ENCODE data around the gene DRG2. TPM values are rescaled to one million over a fixed set of nuclear protein-coding genes. Genes with fewer than 3 reads are reported as not detected.

Gene DRG2
- total RNA-seq, 4 donors from 2014 or later: 34.7 to 52.3 (median 37.4) TPM

DNA sequence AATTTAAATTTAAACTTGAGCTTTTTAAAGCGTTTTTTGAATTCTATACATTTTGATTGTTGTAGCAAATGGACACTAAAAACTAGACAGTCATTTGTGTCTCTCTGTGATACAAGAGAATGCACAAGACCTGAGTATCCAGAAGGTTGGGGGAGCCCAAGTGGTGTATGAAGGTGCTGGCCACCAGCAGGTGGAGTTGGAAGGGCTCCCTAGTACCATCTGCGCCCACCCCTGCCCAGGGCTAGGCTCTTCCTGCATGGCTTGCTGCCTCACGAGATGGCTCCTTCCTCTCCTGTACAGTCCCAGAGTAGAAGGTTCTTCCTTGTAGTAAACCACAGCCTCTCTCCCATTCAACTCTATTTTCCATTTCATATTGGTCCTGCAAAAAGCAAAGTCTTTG lies 31.5 kb upstream of the DRG2 start:
- Histone ChIP-seq H3K36me3 (peaks cover 0 to 49% of the 10 kb centered on the region in 2 donors), H3K9me3 (no peaks in the 10 kb centered on the region), H3K4me3 (no peak overlapping the region), H3K4me1 (no peaks in the 10 kb centered on the region), H3K27ac (no peak overlapping the region), H3K27me3 (no peaks in the 10 kb centered on the region)
- in situ Hi-C loops (cut with MboI; ENCODE audit: low sequenced_read_pairs in 4 of 4) (no loop called here), intact Hi-C loops (cut with DNase I; ENCODE audit: low total_unique reads) (no loop called here)
- TF ChIP-seq, protein P1, sequence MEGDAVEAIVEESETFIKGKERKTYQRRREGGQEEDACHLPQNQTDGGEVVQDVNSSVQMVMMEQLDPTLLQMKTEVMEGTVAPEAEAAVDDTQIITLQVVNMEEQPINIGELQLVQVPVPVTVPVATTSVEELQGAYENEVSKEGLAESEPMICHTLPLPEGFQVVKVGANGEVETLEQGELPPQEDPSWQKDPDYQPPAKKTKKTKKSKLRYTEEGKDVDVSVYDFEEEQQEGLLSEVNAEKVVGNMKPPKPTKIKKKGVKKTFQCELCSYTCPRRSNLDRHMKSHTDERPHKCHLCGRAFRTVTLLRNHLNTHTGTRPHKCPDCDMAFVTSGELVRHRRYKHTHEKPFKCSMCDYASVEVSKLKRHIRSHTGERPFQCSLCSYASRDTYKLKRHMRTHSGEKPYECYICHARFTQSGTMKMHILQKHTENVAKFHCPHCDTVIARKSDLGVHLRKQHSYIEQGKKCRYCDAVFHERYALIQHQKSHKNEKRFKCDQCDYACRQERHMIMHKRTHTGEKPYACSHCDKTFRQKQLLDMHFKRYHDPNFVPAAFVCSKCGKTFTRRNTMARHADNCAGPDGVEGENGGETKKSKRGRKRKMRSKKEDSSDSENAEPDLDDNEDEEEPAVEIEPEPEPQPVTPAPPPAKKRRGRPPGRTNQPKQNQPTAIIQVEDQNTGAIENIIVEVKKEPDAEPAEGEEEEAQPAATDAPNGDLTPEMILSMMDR (IDR thresholded peaks at IDR 0.05 in 4 of 5, conservative IDR thresholded peaks at IDR 0.05 in 1 of 5): no peak
- no peak for TF ChIP-seq POLR2A (IDR thresholded peaks at IDR 0.05)
- no peak for DNase-seq
- ATAC-seq: no peak

DNA sequence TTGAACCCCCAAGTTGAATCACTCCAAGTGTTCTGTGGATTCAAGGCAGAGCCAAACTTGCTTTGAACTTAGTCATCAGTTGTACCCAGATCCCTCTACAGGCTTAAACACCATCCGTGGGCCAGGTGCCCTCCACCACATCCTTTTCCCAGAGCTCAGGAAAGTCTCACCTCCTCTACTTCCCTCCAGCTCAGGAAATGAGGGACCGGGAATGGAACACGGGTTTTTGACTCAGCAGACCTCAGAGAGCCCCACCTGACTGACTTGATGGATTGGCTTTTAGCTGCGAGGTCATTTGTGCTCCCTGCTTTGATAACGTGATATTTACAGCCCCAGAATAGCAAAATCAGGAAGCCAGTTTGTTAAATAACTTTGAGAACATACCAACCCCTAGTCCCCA lies 28.5 kb upstream of the DRG2 start:
- no peak overlapping the region for H3K4me3 ChIP-seq
- intact Hi-C loops (cut with DNase I; ENCODE audit: low total_unique reads): no loop called here
- in situ Hi-C loops (cut with MboI; ENCODE audit: low sequenced_read_pairs in 4 of 4): no loop called here
- no peaks in the 10 kb centered on the region for H3K27me3 ChIP-seq
- no peaks in the 10 kb centered on the region for H3K9me3 ChIP-seq
- TF ChIP-seq, protein P1 (IDR thresholded peaks at IDR 0.05 in 4 of 5, conservative IDR thresholded peaks at IDR 0.05 in 1 of 5): no peak
- no peak for TF ChIP-seq POLR2A (IDR thresholded peaks at IDR 0.05)
- H3K4me1 ChIP-seq: peaks cover 6% of the 10 kb centered on the region in 2 donors
- ATAC-seq: no peak
- peaks cover 0 to 59% of the 10 kb centered on the region in 2 donors for H3K36me3 ChIP-seq
- H3K27ac ChIP-seq: no peak overlapping the region
- no peak for DNase-seq

GRCh38 chr17:18064053-18064452 lies 23.7 kb upstream of the DRG2 start:
- Histone ChIP-seq H3K4me1 (peaks cover 10 to 15% of the 10 kb centered on the region in 2 donors), H3K4me3 (no peak overlapping the region), H3K27ac (peak overlapping the region; percentile 76 to 86 (median 82)), H3K36me3 (peaks cover 0 to 50% of the 10 kb centered on the region in 2 donors), H3K27me3 (no peaks in the 10 kb centered on the region), H3K9me3 (no peaks in the 10 kb centered on the region)
- in situ Hi-C loops (cut with MboI; ENCODE audit: low sequenced_read_pairs in 4 of 4) (no loop called here), intact Hi-C loops (cut with DNase I; ENCODE audit: low total_unique reads) (no loop called here)
- peak; percentile 98 to 99 for ATAC-seq
- peak; percentile 45 to 74 for DNase-seq
- TF ChIP-seq, protein P1 (IDR thresholded peaks at IDR 0.05 in 4 of 5, conservative IDR thresholded peaks at IDR 0.05 in 1 of 5): peak; percentile 16 to 50 (median 39)
- no peak for TF ChIP-seq POLR2A (IDR thresholded peaks at IDR 0.05)

- ATAC-seq (no peak), DNase-seq (no peak)
- TF ChIP-seq, protein P1 (IDR thresholded peaks at IDR 0.05 in 4 of 5, conservative IDR thresholded peaks at IDR 0.05 in 1 of 5): no peak
- no peak for TF ChIP-seq POLR2A (IDR thresholded peaks at IDR 0.05)
- no peaks in the 10 kb centered on the region for H3K27me3 ChIP-seq
- H3K4me3 ChIP-seq: no peak overlapping the region
- peaks cover 0 to 47% of the 10 kb centered on the region in 2 donors for H3K36me3 ChIP-seq
- H3K9me3 ChIP-seq: no peaks in the 10 kb centered on the region
- peaks cover 10 to 15% of the 10 kb centered on the region in 2 donors for H3K4me1 ChIP-seq
- H3K27ac ChIP-seq: no peak overlapping the region
- intact Hi-C loops (cut with DNase I; ENCODE audit: low total_unique reads) (no loop called here), in situ Hi-C loops (cut with MboI; ENCODE audit: low sequenced_read_pairs in 4 of 4) (no loop called here)
These were observed 22.2 kb upstream of the DRG2 start for GRCh38 chr17:18065546-18065945.

GRCh38 chr17:18066866-18067265 lies 20.9 kb upstream of the DRG2 start:
- H3K9me3 ChIP-seq: no peaks in the 10 kb centered on the region
- H3K36me3 ChIP-seq: peaks cover 0 to 34% of the 10 kb centered on the region in 2 donors
- no peak overlapping the region for H3K27ac ChIP-seq
- in situ Hi-C loops (cut with MboI; ENCODE audit: low sequenced_read_pairs in 4 of 4) (no loop called here), intact Hi-C loops (cut with DNase I; ENCODE audit: low total_unique reads) (no loop called here)
- no peak overlapping the region for H3K4me3 ChIP-seq
- H3K27me3 ChIP-seq: no peaks in the 10 kb centered on the region
- peaks cover 10 to 23% of the 10 kb centered on the region in 2 donors for H3K4me1 ChIP-seq
- DNase-seq (no peak), ATAC-seq (no peak)
- no peak for TF ChIP-seq POLR2A (IDR thresholded peaks at IDR 0.05)
- TF ChIP-seq, protein P1 (IDR thresholded peaks at IDR 0.05 in 4 of 5, conservative IDR thresholded peaks at IDR 0.05 in 1 of 5): no peak

All from gastrocnemius medialis (tissue), 4 donors.